ENCODE results near the gene SGK1.
"Not testable (repeated sequence)": the region's sequence is repeated elsewhere in the genome, so short reads cannot be mapped to it uniquely, and the experiment has no call there.

SGK1 gene

DNA sequence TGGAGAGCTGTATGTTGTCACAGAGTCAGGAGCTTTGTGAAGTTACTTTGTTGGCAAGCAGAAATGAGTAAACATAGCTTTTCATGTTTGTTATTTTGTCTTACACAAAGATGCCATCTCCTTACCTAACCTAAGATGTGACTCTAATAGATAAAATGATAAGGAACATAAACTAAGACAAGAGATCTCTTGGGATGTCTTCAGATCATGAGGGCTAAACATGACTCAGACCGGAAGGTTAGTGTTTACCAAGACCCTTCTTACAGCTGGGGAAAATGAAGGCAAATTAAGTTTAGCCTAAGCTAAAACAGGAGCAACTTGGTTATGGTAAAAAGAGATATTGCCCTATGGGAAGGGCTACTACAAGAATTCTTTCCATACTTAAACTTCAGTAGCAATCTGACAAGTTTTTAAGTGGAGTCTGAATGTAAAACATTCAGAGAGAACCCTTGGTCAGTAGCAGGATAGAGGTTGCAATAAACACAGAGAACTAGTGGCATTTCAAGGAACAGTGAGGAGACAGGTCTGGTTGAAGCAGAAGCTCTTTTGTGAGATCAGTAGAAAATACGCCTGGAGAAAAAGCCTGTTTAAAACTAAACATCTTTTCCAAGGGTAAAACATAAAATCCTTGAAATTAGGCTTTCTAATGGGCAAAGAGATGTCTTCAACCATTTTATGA lies 29.9 kb downstream of the SGK1 start:
- no peaks in the 10 kb centered on the region for H3K36me3 ChIP-seq (replicated peaks; ENCODE audit: low read depth, low read length)
- H3K4me2 ChIP-seq (ENCODE audit: low read length) = peak overlapping the region; percentile 68
- H3K27ac ChIP-seq (ENCODE audit: low read length) = peak overlapping the region; percentile 89
- peak overlapping the region; percentile 42 for H3K4me3 ChIP-seq (ENCODE audit: low read length)
- no peaks in the 10 kb centered on the region for H3K79me2 ChIP-seq (ENCODE audit: low read length)
- peak overlapping the region; percentile 62 for H3K9ac ChIP-seq (ENCODE audit: low read length)
- H3K9me3 ChIP-seq (ENCODE audit: insufficient read depth, low read length) = no peaks in the 10 kb centered on the region
- H3K27me3 ChIP-seq (ENCODE audit: low read depth, low read length) = no peaks in the 10 kb centered on the region
- H4K20me1 ChIP-seq (ENCODE audit: insufficient read depth, low read length) = no peaks in the 10 kb centered on the region
- TF ChIP-seq, protein P1, sequence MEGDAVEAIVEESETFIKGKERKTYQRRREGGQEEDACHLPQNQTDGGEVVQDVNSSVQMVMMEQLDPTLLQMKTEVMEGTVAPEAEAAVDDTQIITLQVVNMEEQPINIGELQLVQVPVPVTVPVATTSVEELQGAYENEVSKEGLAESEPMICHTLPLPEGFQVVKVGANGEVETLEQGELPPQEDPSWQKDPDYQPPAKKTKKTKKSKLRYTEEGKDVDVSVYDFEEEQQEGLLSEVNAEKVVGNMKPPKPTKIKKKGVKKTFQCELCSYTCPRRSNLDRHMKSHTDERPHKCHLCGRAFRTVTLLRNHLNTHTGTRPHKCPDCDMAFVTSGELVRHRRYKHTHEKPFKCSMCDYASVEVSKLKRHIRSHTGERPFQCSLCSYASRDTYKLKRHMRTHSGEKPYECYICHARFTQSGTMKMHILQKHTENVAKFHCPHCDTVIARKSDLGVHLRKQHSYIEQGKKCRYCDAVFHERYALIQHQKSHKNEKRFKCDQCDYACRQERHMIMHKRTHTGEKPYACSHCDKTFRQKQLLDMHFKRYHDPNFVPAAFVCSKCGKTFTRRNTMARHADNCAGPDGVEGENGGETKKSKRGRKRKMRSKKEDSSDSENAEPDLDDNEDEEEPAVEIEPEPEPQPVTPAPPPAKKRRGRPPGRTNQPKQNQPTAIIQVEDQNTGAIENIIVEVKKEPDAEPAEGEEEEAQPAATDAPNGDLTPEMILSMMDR (IDR thresholded peaks at IDR 0.05; ENCODE audit: low read depth, low read length) = no peak
- no peak for TF ChIP-seq EZH2phosphoT487 (IDR thresholded peaks at IDR 0.05; ENCODE audit: low read depth)
- peaks cover 18% of the 10 kb centered on the region for H3K4me1 ChIP-seq (ENCODE audit: low read length)
- peak overlapping the region; percentile 69 for H2AFZ ChIP-seq (ENCODE audit: low read depth, low read length)

DNA sequence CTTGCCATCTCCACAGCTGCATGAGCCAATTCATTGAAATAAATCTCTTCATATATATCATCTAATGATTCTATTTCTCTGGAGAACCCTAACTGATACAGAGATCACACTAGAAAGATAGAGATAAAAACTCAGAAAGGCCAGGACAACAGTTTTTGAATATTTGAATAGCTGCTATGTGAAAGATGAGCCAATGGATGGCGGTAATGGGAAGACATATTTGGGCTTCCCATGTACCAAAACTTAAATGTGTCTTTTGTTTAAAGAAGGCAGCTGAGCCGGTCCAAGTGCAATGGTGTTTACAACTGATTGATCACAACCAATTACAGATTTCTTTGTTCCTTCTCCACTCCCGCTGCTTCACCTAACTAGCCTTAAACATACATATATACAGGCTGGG lies 35.1 kb downstream of the SGK1 start:
- Histone ChIP-seq H4K20me1 (ENCODE audit: insufficient read depth, low read length) (no peaks in the 10 kb centered on the region), H3K27me3 (ENCODE audit: low read depth, low read length) (no peaks in the 10 kb centered on the region), H3K27ac (ENCODE audit: low read length) (no peak overlapping the region), H2AFZ (ENCODE audit: low read depth, low read length) (no peak overlapping the region), H3K4me1 (ENCODE audit: low read length) (peaks cover 13% of the 10 kb centered on the region), H3K9me3 (ENCODE audit: insufficient read depth, low read length) (no peaks in the 10 kb centered on the region), H3K4me3 (ENCODE audit: low read length) (no peak overlapping the region), H3K4me2 (ENCODE audit: low read length) (no peak overlapping the region), H3K79me2 (ENCODE audit: low read length) (no peaks in the 10 kb centered on the region), H3K36me3 (replicated peaks; ENCODE audit: low read depth, low read length) (no peaks in the 10 kb centered on the region), H3K9ac (ENCODE audit: low read length) (no peak overlapping the region)
- TF ChIP-seq EZH2phosphoT487 (IDR thresholded peaks at IDR 0.05; ENCODE audit: low read depth) = no peak
- TF ChIP-seq, protein P1 (IDR thresholded peaks at IDR 0.05; ENCODE audit: low read depth, low read length) = no peak

DNA sequence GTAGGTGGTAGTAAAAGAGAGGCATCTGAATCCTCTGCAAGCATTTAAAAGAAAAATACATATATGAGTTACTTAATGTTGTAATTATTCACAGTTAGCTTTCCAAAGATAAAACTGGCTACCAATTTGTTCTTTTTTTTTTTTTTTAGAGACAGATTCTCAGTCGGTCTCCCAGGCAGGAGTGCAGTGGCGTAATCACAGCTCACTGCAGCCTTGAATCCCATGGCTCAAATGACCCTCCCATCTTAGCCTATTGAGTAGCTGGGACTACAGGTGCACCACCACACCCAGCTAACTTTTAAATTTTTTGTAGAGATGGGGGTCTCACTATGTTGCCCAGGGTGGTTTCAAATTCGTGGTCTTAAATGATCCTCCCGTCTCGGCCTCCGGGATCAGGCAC lies 36.5 kb downstream of the SGK1 start:
- Histone ChIP-seq H3K9me3 (ENCODE audit: insufficient read depth, low read length) (no peaks in the 10 kb centered on the region), H3K4me3 (ENCODE audit: low read length) (no peak overlapping the region), H2AFZ (ENCODE audit: low read depth, low read length) (no peak overlapping the region), H3K4me2 (ENCODE audit: low read length) (no peak overlapping the region), H3K27me3 (ENCODE audit: low read depth, low read length) (no peaks in the 10 kb centered on the region), H3K27ac (ENCODE audit: low read length) (no peak overlapping the region), H3K36me3 (replicated peaks; ENCODE audit: low read depth, low read length) (no peaks in the 10 kb centered on the region), H3K4me1 (ENCODE audit: low read length) (peaks cover 23% of the 10 kb centered on the region), H3K79me2 (ENCODE audit: low read length) (no peaks in the 10 kb centered on the region), H4K20me1 (ENCODE audit: insufficient read depth, low read length) (no peaks in the 10 kb centered on the region), H3K9ac (ENCODE audit: low read length) (no peak overlapping the region)
- TF ChIP-seq, protein P1 (IDR thresholded peaks at IDR 0.05; ENCODE audit: low read depth, low read length) = no peak
- no peak for TF ChIP-seq EZH2phosphoT487 (IDR thresholded peaks at IDR 0.05; ENCODE audit: low read depth)

DNA sequence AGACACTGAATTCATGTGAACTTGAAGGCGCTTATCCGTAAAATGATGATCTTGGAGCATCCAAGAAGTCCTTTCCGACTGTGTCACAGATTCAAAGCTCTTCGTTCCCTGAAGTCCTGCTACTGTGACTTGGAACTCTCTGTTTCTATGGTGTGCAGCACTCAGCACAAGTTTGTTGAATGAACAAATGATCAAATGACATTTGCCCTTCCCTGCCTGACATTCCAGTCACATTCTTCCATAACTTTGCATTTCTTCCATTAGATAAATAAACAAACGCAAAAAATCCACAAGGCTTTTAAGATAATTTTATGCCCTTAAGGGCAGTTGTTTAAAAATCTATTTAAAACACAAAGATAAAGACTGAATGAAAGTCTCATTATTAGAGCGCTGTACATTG lies 39.9 kb downstream of the SGK1 start:
- Histone ChIP-seq H4K20me1 (ENCODE audit: insufficient read depth, low read length) (no peaks in the 10 kb centered on the region), H2AFZ (ENCODE audit: low read depth, low read length) (no peak overlapping the region), H3K9me3 (ENCODE audit: insufficient read depth, low read length) (no peaks in the 10 kb centered on the region), H3K9ac (ENCODE audit: low read length) (no peak overlapping the region), H3K27ac (ENCODE audit: low read length) (no peak overlapping the region), H3K4me1 (ENCODE audit: low read length) (peaks cover 29% of the 10 kb centered on the region), H3K79me2 (ENCODE audit: low read length) (no peaks in the 10 kb centered on the region), H3K4me2 (ENCODE audit: low read length) (peak overlapping the region; percentile 25; the same call in 1 of the 2 replicates), H3K4me3 (ENCODE audit: low read length) (no peak overlapping the region), H3K36me3 (replicated peaks; ENCODE audit: low read depth, low read length) (no peaks in the 10 kb centered on the region), H3K27me3 (ENCODE audit: low read depth, low read length) (no peaks in the 10 kb centered on the region)
- no peak for TF ChIP-seq EZH2phosphoT487 (IDR thresholded peaks at IDR 0.05; ENCODE audit: low read depth)
- TF ChIP-seq, protein P1 (IDR thresholded peaks at IDR 0.05; ENCODE audit: low read depth, low read length) = no peak

DNA sequence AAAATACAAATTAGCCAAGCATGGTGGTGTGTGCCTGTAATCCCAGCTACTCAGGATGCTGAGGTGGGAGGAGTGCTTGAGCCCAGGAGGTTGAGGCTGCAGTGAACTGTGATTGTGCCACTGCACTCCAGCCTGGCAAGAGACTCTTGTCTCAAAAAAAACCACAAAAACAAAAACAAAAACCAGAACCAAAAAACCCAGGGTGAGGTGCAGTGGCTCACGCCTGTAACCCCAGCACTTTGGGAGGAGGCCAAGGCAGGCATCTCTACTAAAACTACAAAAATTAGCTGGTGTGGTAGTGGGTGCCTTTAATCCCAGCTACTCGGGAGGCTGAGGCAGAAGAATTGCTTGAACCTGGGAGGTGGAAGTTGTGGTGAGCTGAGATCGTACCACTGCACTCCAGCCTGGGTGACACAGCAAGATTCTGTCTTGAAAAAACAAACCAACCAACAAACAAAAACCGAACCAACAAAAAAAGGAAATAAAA lies 41.0 kb downstream of the SGK1 start:
- not testable (repeated sequence) for H3K9me3 ChIP-seq (ENCODE audit: insufficient read depth, low read length); H4K20me1 ChIP-seq (ENCODE audit: insufficient read depth, low read length); H3K27me3 ChIP-seq (ENCODE audit: low read depth, low read length); H3K4me3 ChIP-seq (ENCODE audit: low read length); H3K27ac ChIP-seq (ENCODE audit: low read length); H3K79me2 ChIP-seq (ENCODE audit: low read length); H3K9ac ChIP-seq (ENCODE audit: low read length); H2AFZ ChIP-seq (ENCODE audit: low read depth, low read length); H3K36me3 ChIP-seq (replicated peaks; ENCODE audit: low read depth, low read length)
- Histone ChIP-seq H3K4me2 (ENCODE audit: low read length) (peak overlapping the region; percentile 12), H3K4me1 (ENCODE audit: low read length) (peaks cover 36% of the 10 kb centered on the region)
